PFSK-1 (cell line): ENCODE measurements around the gene HRH1.

Source experiments
- FOXP2 ChIP-seq: optimal IDR thresholded peaks from 2 replicates; pipeline ENCODE3; 2011; ENCODE audit warnings: borderline replicate concordance, control low read depth, inconsistent platforms; ENCODE audit not compliant: insufficient read depth; ENCODE audit errors: extremely low read length, extremely low read depth
- POLR2AphosphoS5 ChIP-seq: IDR thresholded peaks from 2 replicates; pipeline ENCODE4 v1.6.1; 2012; ENCODE audit warnings: low read depth, mild to moderate bottlenecking, control low read depth, low read length, moderate library complexity
- REST ChIP-seq, 2 experiments: IDR thresholded peaks; 2 replicates each; pipeline versions ENCODE4 v1.6.1 to v1.8.0; 2011 to 2012; ENCODE audit warnings: low read depth in 2 of 2, low read length in 2 of 2, control low read depth in 1 of 2, inconsistent platforms in 1 of 2, mild to moderate bottlenecking in 1 of 2, moderate library complexity in 1 of 2; ENCODE audit not compliant: insufficient read depth in 1 of 2
- SIN3A ChIP-seq: IDR thresholded peaks from 2 replicates; pipeline ENCODE4 v1.6.1; 2012; ENCODE audit warnings: mild to moderate bottlenecking, low read length, moderate library complexity, borderline replicate concordance; ENCODE audit not compliant: insufficient read depth
- TAF1 ChIP-seq: IDR thresholded peaks from 2 replicates; pipeline ENCODE4 v1.6.1; 2012; ENCODE audit warnings: low read length, control low read depth, borderline replicate concordance; ENCODE audit not compliant: insufficient read depth

- TF ChIP-seq POLR2AphosphoS5 (no peak), FOXP2 (no peak), REST (IDR thresholded peaks at IDR 0.05; ENCODE audit: insufficient read depth in 1 of 2, low read depth in 2 of 2, low read length in 2 of 2) (no peak), SIN3A (no peak), TAF1 (no peak)
Observed at GRCh38 chr3:11250902-11251806, 96.9 kb downstream of the HRH1 start.
